Measurements from ENCODE around the gene ACTL7B. TPM values are rescaled to one million over a fixed set of nuclear protein-coding genes. Genes with fewer than 3 reads are reported as not detected.

Gene ACTL7B
- total and polyA plus RNA-seq, 3 donors from 2014 or later: 72.6 to 162 (median 129) TPM

GRCh38 chr9:108836781-108837180 lies 19.0 kb downstream of the ACTL7B start:
- intact Hi-C loops (cut with DNase I; ENCODE audit: low total_unique reads): no loop called here
- Histone ChIP-seq H3K9me3 (no peaks in the 10 kb centered on the region), H3K4me1 (no peaks in the 10 kb centered on the region), H3K27me3 (no peaks in the 10 kb centered on the region), H3K36me3 (ENCODE audit: low read depth, missing control alignments) (no peaks in the 10 kb centered on the region), H3K27ac (no peak overlapping the region), H3K4me3 (no peak overlapping the region)
- 51 to 54% methylated on average over 5 of the region's 5 CpGs for WGBS, 2 donors
- no peak for TF ChIP-seq POLR2A (IDR thresholded peaks at IDR 0.05)
- TF ChIP-seq CTCF (IDR thresholded peaks at IDR 0.05): no peak
- no peak for DNase-seq

- Histone ChIP-seq H3K27ac (no peak overlapping the region), H3K4me1 (no peaks in the 10 kb centered on the region), H3K36me3 (ENCODE audit: low read depth, missing control alignments) (no peaks in the 10 kb centered on the region), H3K9me3 (no peaks in the 10 kb centered on the region), H3K27me3 (no peaks in the 10 kb centered on the region), H3K4me3 (no peak overlapping the region)
- no peak for TF ChIP-seq CTCF (IDR thresholded peaks at IDR 0.05)
- 55 to 71% methylated on average over 9 of the region's 9 CpGs for WGBS, 2 donors
- DNase-seq: no peak
- intact Hi-C loops (cut with DNase I; ENCODE audit: low total_unique reads): no loop called here
These were observed 19.5 kb downstream of the ACTL7B start for GRCh38 chr9:108836319-108836718.

- Histone ChIP-seq H3K9me3 (no peaks in the 10 kb centered on the region), H3K36me3 (ENCODE audit: low read depth, missing control alignments) (no peaks in the 10 kb centered on the region), H3K27me3 (no peaks in the 10 kb centered on the region), H3K4me3 (no peak overlapping the region), H3K4me1 (no peaks in the 10 kb centered on the region), H3K27ac (no peak overlapping the region)
- no peak for DNase-seq
- no peak for TF ChIP-seq CTCF (IDR thresholded peaks at IDR 0.05)
- TF ChIP-seq POLR2A (IDR thresholded peaks at IDR 0.05): no peak
- intact Hi-C loops (cut with DNase I; ENCODE audit: low total_unique reads): no loop called here
- 88 to 89% methylated on average over 7 of the region's 7 CpGs for WGBS, 2 donors
These were observed 20.0 kb downstream of the ACTL7B start for GRCh38 chr9:108835831-108836230.

- intact Hi-C loops (cut with DNase I; ENCODE audit: low total_unique reads): no loop called here
- TF ChIP-seq CTCF (IDR thresholded peaks at IDR 0.05) (no peak), POLR2A (IDR thresholded peaks at IDR 0.05) (no peak)
- Histone ChIP-seq H3K36me3 (ENCODE audit: low read depth, missing control alignments) (no peaks in the 10 kb centered on the region), H3K9me3 (no peaks in the 10 kb centered on the region), H3K27ac (no peak overlapping the region), H3K4me1 (no peaks in the 10 kb centered on the region), H3K4me3 (no peak overlapping the region), H3K27me3 (no peaks in the 10 kb centered on the region)
- 75 to 80% methylated on average over 4 of the region's 4 CpGs for WGBS, 2 donors
- no peak for DNase-seq
These were observed 20.7 kb downstream of the ACTL7B start for GRCh38 chr9:108834959-108835665.

GRCh38 chr9:108832179-108832500 lies 23.6 kb downstream of the ACTL7B start:
- 90 to 100% methylated on average over 3 of the region's 3 CpGs for WGBS, 2 donors
- Histone ChIP-seq H3K27me3 (no peaks in the 10 kb centered on the region), H3K27ac (no peak overlapping the region), H3K4me1 (no peaks in the 10 kb centered on the region), H3K9me3 (no peaks in the 10 kb centered on the region), H3K4me3 (no peak overlapping the region), H3K36me3 (ENCODE audit: low read depth, missing control alignments) (no peaks in the 10 kb centered on the region)
- intact Hi-C loops (cut with DNase I; ENCODE audit: low total_unique reads): no loop called here
- no peak for DNase-seq
- TF ChIP-seq CTCF (IDR thresholded peaks at IDR 0.05) (no peak), POLR2A (IDR thresholded peaks at IDR 0.05) (no peak)

Measured in testis (tissue), 3 donors.